Trophoblast cell (in vitro differentiated cells and primary cell): ENCODE measurements around the gene DAB1.
A peak's percentile ranks its signal among the peaks of the same experiment; 100 is the strongest.

Source experiments
- DNase-seq, 2 donors: peaks; one replicate each; pipeline ENCODE4 v3.0.0-alpha.2; 2016
- H2AFZ ChIP-seq: 2 replicates; pipeline ENCODE4 v1.6.1; 2013; ENCODE audit warnings: low read length, moderate library complexity, mild to moderate bottlenecking; ENCODE audit not compliant: insufficient read depth, poor library complexity
- H2AK5ac ChIP-seq: 2 replicates; pipeline ENCODE4 v1.6.1; 2013; ENCODE audit warnings: mild to moderate bottlenecking, low read length
- H2BK120ac ChIP-seq: 2 replicates; pipeline ENCODE4 v1.6.1; 2013; ENCODE audit warnings: low read length, mild to moderate bottlenecking, moderate library complexity; ENCODE audit not compliant: insufficient read depth, poor library complexity
- H2BK12ac ChIP-seq: 2 replicates; pipeline ENCODE4 v1.6.1; 2013; ENCODE audit warnings: mild to moderate bottlenecking, low read length, moderate library complexity
- H2BK5ac ChIP-seq: 2 replicates; pipeline ENCODE4 v1.6.1; 2013; ENCODE audit warnings: low read length, low read depth, moderate library complexity, mild to moderate bottlenecking; ENCODE audit not compliant: poor library complexity
- H3K14ac ChIP-seq: 2 replicates; pipeline ENCODE4 v1.6.1; 2013; ENCODE audit warnings: mild to moderate bottlenecking, low read length
- H3K18ac ChIP-seq: 2 replicates; pipeline ENCODE4 v1.6.1; 2013; ENCODE audit warnings: mild to moderate bottlenecking, low read length
- H3K23ac ChIP-seq: 2 replicates; pipeline ENCODE4 v1.6.1; 2013; ENCODE audit warnings: low read length
- H3K27ac ChIP-seq: 2 replicates; pipeline ENCODE4 v1.5.1; 2013; ENCODE audit warnings: low read depth, mild to moderate bottlenecking, inconsistent platforms, low read length, moderate library complexity
- H3K27me3 ChIP-seq: 2 replicates; pipeline ENCODE4 v1.6.1; 2013; ENCODE audit warnings: inconsistent platforms, mild to moderate bottlenecking, low read length, moderate library complexity; ENCODE audit not compliant: insufficient read depth
- H3K36me3 ChIP-seq, 2 experiments: 1 replicate in 1 of 2; 2 replicates in 1 of 2; pipeline ENCODE4 v1.6.1; 2013; ENCODE audit warnings: low read length in 2 of 2, mild to moderate bottlenecking in 2 of 2, moderate library complexity in 1 of 2; ENCODE audit not compliant: insufficient read depth in 2 of 2, control insufficient read depth in 1 of 2
- H3K4ac ChIP-seq: 2 replicates; pipeline ENCODE4 v1.6.1; 2013; ENCODE audit warnings: low read depth, mild to moderate bottlenecking, low read length, moderate library complexity
- H3K4me1 ChIP-seq, 2 experiments: 1 replicate in 1 of 2; 2 replicates in 1 of 2; pipeline ENCODE4 v1.6.1; 2013; ENCODE audit warnings: low read length in 2 of 2, mild to moderate bottlenecking in 2 of 2, moderate library complexity in 1 of 2; ENCODE audit not compliant: insufficient read depth in 2 of 2, control insufficient read depth in 1 of 2
- H3K4me2 ChIP-seq: 2 replicates; pipeline ENCODE4 v1.6.1; 2013; ENCODE audit warnings: inconsistent platforms, mild to moderate bottlenecking, low read length, moderate library complexity
- H3K4me3 ChIP-seq: 2 replicates; pipeline ENCODE4 v1.5.1; 2013; ENCODE audit warnings: mild to moderate bottlenecking, low read depth, low read length, inconsistent platforms
- H3K79me1 ChIP-seq: one replicate; pipeline ENCODE4 v1.6.1; 2013; ENCODE audit warnings: low read length
- H3K79me2 ChIP-seq: 2 replicates; pipeline ENCODE4 v1.6.1; 2013; ENCODE audit warnings: low read length, mild to moderate bottlenecking; ENCODE audit not compliant: control insufficient read depth, insufficient read depth, poor library complexity
- H3K9ac ChIP-seq: 2 replicates; pipeline ENCODE4 v1.6.1; 2013; ENCODE audit warnings: mild to moderate bottlenecking, low read length
- H3K9me3 ChIP-seq: 2 replicates; pipeline ENCODE4 v1.6.1; 2013; ENCODE audit warnings: low read depth, mild to moderate bottlenecking, control low read depth, inconsistent platforms, low read length; ENCODE audit not compliant: insufficient read depth
- H4K12ac ChIP-seq: 2 replicates; pipeline ENCODE4 v1.6.1; 2013; ENCODE audit warnings: low read depth, mild to moderate bottlenecking, low read length, moderate library complexity
- H4K8ac ChIP-seq: 2 replicates; pipeline ENCODE4 v1.6.1; 2013; ENCODE audit warnings: low read depth, mild to moderate bottlenecking, low read length, moderate library complexity
- H4K91ac ChIP-seq: one replicate; pipeline ENCODE4 v1.6.1; 2013; ENCODE audit warnings: low read depth, mild to moderate bottlenecking, low read length, moderate library complexity
- WGBS: extraction: QIAGEN DNeasy Blood & Tissue Kit; methylation state at CpG from one replicate; pipeline ENCODE4 v1.1.7; 2013; ENCODE audit warnings: missing lambda C conversion rate; ENCODE audit not compliant: insufficient read length, insufficient coverage; ENCODE audit errors: extremely low coverage; 5-methylcytosine and 5-hydroxymethylcytosine counted together

Gene DAB1

GRCh38 chr1:57468641-57469523 lies 45.0 kb upstream of the DAB1 start:
- no peaks in the 10 kb centered on the region for H3K9me3 ChIP-seq
- no peak overlapping the region for H3K4ac ChIP-seq
- no peak overlapping the region for H2BK5ac ChIP-seq
- no peak overlapping the region for H3K14ac ChIP-seq
- no peak overlapping the region for H2BK120ac ChIP-seq
- H3K36me3 ChIP-seq, result no peaks in the 10 kb centered on the region
- H3K4me3 ChIP-seq, result no peak overlapping the region
- no peak overlapping the region for H3K9ac ChIP-seq
- peak in 1 of 2 donors; percentile 13 for DNase-seq
- H4K91ac ChIP-seq, result no peak overlapping the region
- no peaks in the 10 kb centered on the region for H3K27me3 ChIP-seq
- no peak overlapping the region for H3K18ac ChIP-seq
- no peaks in the 10 kb centered on the region for H3K79me1 ChIP-seq
- no peak overlapping the region for H3K27ac ChIP-seq
- WGBS, result no CpG with 5 or more reads among the region's 2 CpGs
- no peaks in the 10 kb centered on the region for H3K4me1 ChIP-seq
- no peak overlapping the region for H4K12ac ChIP-seq
- H2BK12ac ChIP-seq, result no peak overlapping the region
- no peak overlapping the region for H3K23ac ChIP-seq
- H2AK5ac ChIP-seq, result no peak overlapping the region
- H2AFZ ChIP-seq, result no peak overlapping the region
- no peak overlapping the region for H4K8ac ChIP-seq
- no peak overlapping the region for H3K4me2 ChIP-seq
- no peaks in the 10 kb centered on the region for H3K79me2 ChIP-seq

GRCh38 chr1:57467830-57468229 lies 44.0 kb upstream of the DAB1 start:
- no peak overlapping the region for H3K4ac ChIP-seq
- H2AK5ac ChIP-seq, result no peak overlapping the region
- H3K27me3 ChIP-seq, result no peaks in the 10 kb centered on the region
- no peak overlapping the region for H4K12ac ChIP-seq
- no CpG with 5 or more reads among the region's 1 CpG for WGBS
- no peak overlapping the region for H4K91ac ChIP-seq
- DNase-seq, result no peak
- no peaks in the 10 kb centered on the region for H3K9me3 ChIP-seq
- no peak overlapping the region for H3K18ac ChIP-seq
- H3K4me2 ChIP-seq, result no peak overlapping the region
- no peak overlapping the region for H3K27ac ChIP-seq
- no peak overlapping the region for H3K14ac ChIP-seq
- H3K9ac ChIP-seq, result no peak overlapping the region
- H4K8ac ChIP-seq, result no peak overlapping the region
- no peak overlapping the region for H3K4me3 ChIP-seq
- H2BK12ac ChIP-seq, result no peak overlapping the region
- H2BK120ac ChIP-seq, result no peak overlapping the region
- H3K79me2 ChIP-seq, result no peaks in the 10 kb centered on the region
- no peaks in the 10 kb centered on the region for H3K36me3 ChIP-seq
- no peaks in the 10 kb centered on the region for H3K4me1 ChIP-seq
- H3K23ac ChIP-seq, result no peak overlapping the region
- no peak overlapping the region for H2BK5ac ChIP-seq
- H2AFZ ChIP-seq, result no peak overlapping the region
- no peaks in the 10 kb centered on the region for H3K79me1 ChIP-seq

GRCh38 chr1:57464756-57465155 lies 40.9 kb upstream of the DAB1 start:
- Histone ChIP-seq H2AFZ (no peak overlapping the region), H3K27me3 (no peaks in the 10 kb centered on the region), H3K4ac (no peak overlapping the region), H2BK12ac (no peak overlapping the region), H3K4me1 (no peaks in the 10 kb centered on the region), H3K36me3 (no peaks in the 10 kb centered on the region), H3K9me3 (no peaks in the 10 kb centered on the region), H4K91ac (no peak overlapping the region), H3K4me3 (no peak overlapping the region), H2BK5ac (no peak overlapping the region), H3K23ac (no peak overlapping the region), H2BK120ac (no peak overlapping the region), H3K14ac (no peak overlapping the region), H4K8ac (no peak overlapping the region), H3K4me2 (no peak overlapping the region), H4K12ac (no peak overlapping the region), H3K79me2 (no peaks in the 10 kb centered on the region), H3K79me1 (no peaks in the 10 kb centered on the region), H3K9ac (no peak overlapping the region), H3K18ac (no peak overlapping the region), H3K27ac (no peak overlapping the region), H2AK5ac (no peak overlapping the region)
- no CpG with 5 or more reads among the region's 3 CpGs for whole genome bisulfite sequencing
- no peak for DNase-seq

GRCh38 chr1:57463343-57463742 lies 39.5 kb upstream of the DAB1 start:
- Histone ChIP-seq H3K9ac (no peak overlapping the region), H3K4me1 (no peaks in the 10 kb centered on the region), H3K18ac (no peak overlapping the region), H4K12ac (no peak overlapping the region), H3K27ac (no peak overlapping the region), H2BK5ac (no peak overlapping the region), H3K27me3 (no peaks in the 10 kb centered on the region), H3K23ac (no peak overlapping the region), H4K8ac (no peak overlapping the region), H3K4ac (no peak overlapping the region), H2AK5ac (no peak overlapping the region), H2BK12ac (no peak overlapping the region), H3K14ac (no peak overlapping the region), H3K9me3 (no peaks in the 10 kb centered on the region), H3K79me2 (no peaks in the 10 kb centered on the region), H2BK120ac (no peak overlapping the region), H3K4me2 (no peak overlapping the region), H3K79me1 (no peaks in the 10 kb centered on the region), H2AFZ (no peak overlapping the region), H4K91ac (no peak overlapping the region), H3K36me3 (no peaks in the 10 kb centered on the region), H3K4me3 (no peak overlapping the region)
- no CpG with 5 or more reads among the region's 3 CpGs for WGBS
- peak in 1 of 2 donors; percentile 2 for DNase-seq
